Upper lobe of left lung (tissue), 6 donors: Measurements from ENCODE around the gene MAK. TPM values are rescaled to one million over a fixed set of nuclear protein-coding genes. Genes with fewer than 3 reads are reported as not detected.

Experiments used
- ATAC-seq, 2 donors: fragments of 200-7000 bp; cut with Tn5 transposase; one replicate each; pipeline ENCODE4 v1.9.1; 2022; ENCODE audit warnings: mild to moderate bottlenecking in 2 of 2, moderate library complexity in 2 of 2; ENCODE audit not compliant: low FRiP score in 2 of 2
- DNase-seq, 2 donors: peaks; one replicate each; pipeline ENCODE4 v3.0.0-alpha.2; 2019 to 2020
- H3K27ac ChIP-seq, 4 donors: fragments of 200-600 bp; sonication (generic); one replicate each; pipeline ENCODE4 v1.5.1; 2016 to 2019
- H3K27me3 ChIP-seq, 4 donors: fragments of 200-600 bp; sonication (generic); one replicate each; pipeline ENCODE4 v1.5.1; 2017 to 2019
- H3K36me3 ChIP-seq, 4 donors: fragments of 200-600 bp; sonication (generic); one replicate each; pipeline ENCODE4 v1.5.1; 2016 to 2019
- H3K4me1 ChIP-seq, 4 donors: fragments of 200-600 bp; sonication (generic); one replicate each; pipeline ENCODE4 v1.5.1; 2018 to 2019
- H3K4me3 ChIP-seq, 4 donors: fragments of 200-600 bp; sonication (generic); one replicate each; pipeline ENCODE4 v1.5.1; 2017 to 2019; ENCODE audit warnings: mild to moderate bottlenecking in 2 of 4, moderate library complexity in 1 of 4
- H3K9me3 ChIP-seq, 4 donors: fragments of 200-600 bp; sonication (generic); one replicate each; pipeline ENCODE4 v1.5.1; 2018 to 2019
- CTCF ChIP-seq, 6 experiments: fragments of 450-650 bp in 4 of 6; fragments of 200-600 bp in 2 of 6; sonication (generic) in 2 of 6; IDR thresholded peaks; one replicate each; pipeline ENCODE4 v1.5.1; 2016 to 2019; ENCODE audit warnings: antibody characterized with exemption in 6 of 6
- EP300 ChIP-seq, 4 donors: sonication (generic); formaldehyde crosslinking; IDR thresholded peaks; one replicate each; pipeline ENCODE4 v1.5.1; 2017; ENCODE audit warnings: antibody characterized with exemption in 4 of 4, control low read depth in 2 of 4
- POLR2A ChIP-seq, 4 donors: fragments of 450-650 bp; IDR thresholded peaks; one replicate each; pipeline ENCODE4 v1.5.1; 2016 to 2017; ENCODE audit warnings: antibody characterized with exemption in 4 of 4, mild to moderate bottlenecking in 2 of 4
- POLR2AphosphoS5 ChIP-seq, 2 donors: sonication (generic); formaldehyde crosslinking; IDR thresholded peaks; one replicate each; pipeline ENCODE4 v1.5.1; 2017; ENCODE audit warnings: antibody characterized with exemption in 2 of 2
- WGBS, 2 donors: methylation state at CpG; one replicate each; pipeline ENCODE4 v1.1.5; 2017 to 2018; 5-methylcytosine and 5-hydroxymethylcytosine counted together
- total RNA-seq, 6 donors: library from RNA; depleted of rRNA in 4 of 6; stranded (reverse); fragments of >200 nt in 4 of 6; gene quantifications; one replicate each; pipeline versions ENCODE4 v1.1.0 to v1.2.1, GENCODE V29; 2016 to 2021
- donor health status: DM: no; HTN: no; CAD: no; lungs with moderate emphysema.
- donor health status: DM: no; HTN: yes; CAD: no; lungs with severe emphysema.

MAK gene
- total RNA-seq, 6 donors from 2014 or later: 0.57 to 5.3 (median 1.8) TPM; not detected in 1

DNA sequence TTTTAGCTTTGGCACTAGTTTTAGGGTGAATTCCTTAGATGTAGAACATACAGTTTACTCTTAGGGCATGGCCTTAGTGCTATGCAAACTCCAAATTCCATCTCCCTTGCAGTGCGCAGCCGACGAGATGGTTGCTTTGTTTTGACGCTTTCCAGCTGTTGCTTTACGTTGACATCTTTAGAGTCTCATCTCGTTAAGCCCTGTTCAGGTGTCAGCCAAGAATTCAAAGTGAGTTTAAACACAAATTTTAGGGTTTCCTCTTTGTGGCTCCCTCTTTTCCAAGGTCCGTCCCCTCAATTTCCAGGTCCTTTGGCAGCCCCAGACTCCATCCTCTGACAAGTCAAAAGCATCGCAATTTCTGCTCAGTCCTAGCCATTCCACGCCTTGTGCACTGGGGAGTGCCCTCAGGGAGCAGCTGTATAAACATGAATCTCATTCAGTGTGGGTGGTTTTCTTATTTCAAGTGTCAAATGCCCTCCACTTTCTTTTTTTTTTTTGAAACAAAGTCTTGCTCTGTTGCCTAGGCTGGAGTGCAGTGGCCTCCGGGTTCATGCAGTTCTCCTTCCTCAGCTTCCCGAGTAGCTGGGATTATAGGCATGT is 14.1 kb upstream of the MAK start:
- H3K4me1 ChIP-seq: no peaks in the 10 kb centered on the region
- peaks cover 0 to 9% (median 6%) of the 10 kb centered on the region in 4 donors for H3K9me3 ChIP-seq
- DNase-seq (no peak), ATAC-seq (no peak)
- no peaks in the 10 kb centered on the region for H3K27me3 ChIP-seq
- 73 to 77% methylated on average over 11 of the region's 11 CpGs for WGBS, 2 donors
- no peak for TF ChIP-seq CTCF (IDR thresholded peaks at IDR 0.05)
- TF ChIP-seq POLR2AphosphoS5 (IDR thresholded peaks at IDR 0.05): no peak
- TF ChIP-seq EP300 (IDR thresholded peaks at IDR 0.05): no peak
- TF ChIP-seq POLR2A (IDR thresholded peaks at IDR 0.05): no peak
- no peak overlapping the region for H3K4me3 ChIP-seq
- no peaks in the 10 kb centered on the region for H3K36me3 ChIP-seq
- no peak overlapping the region for H3K27ac ChIP-seq

GRCh38 chr6:10850728-10851127 is 12.4 kb upstream of the MAK start:
- H3K4me1 ChIP-seq: no peaks in the 10 kb centered on the region
- WGBS, 2 donors: 52 to 54% methylated on average over 6 to 7 of the region's 7 CpGs
- H3K9me3 ChIP-seq: peaks cover 0 to 9% (median 6%) of the 10 kb centered on the region in 4 donors
- H3K36me3 ChIP-seq: no peaks in the 10 kb centered on the region
- H3K27ac ChIP-seq: no peak overlapping the region
- ATAC-seq (no peak), DNase-seq (no peak)
- TF ChIP-seq POLR2A (IDR thresholded peaks at IDR 0.05): no peak
- no peak for TF ChIP-seq EP300 (IDR thresholded peaks at IDR 0.05)
- no peak for TF ChIP-seq CTCF (IDR thresholded peaks at IDR 0.05)
- TF ChIP-seq POLR2AphosphoS5 (IDR thresholded peaks at IDR 0.05): no peak
- H3K4me3 ChIP-seq: no peak overlapping the region
- H3K27me3 ChIP-seq: no peaks in the 10 kb centered on the region

DNA sequence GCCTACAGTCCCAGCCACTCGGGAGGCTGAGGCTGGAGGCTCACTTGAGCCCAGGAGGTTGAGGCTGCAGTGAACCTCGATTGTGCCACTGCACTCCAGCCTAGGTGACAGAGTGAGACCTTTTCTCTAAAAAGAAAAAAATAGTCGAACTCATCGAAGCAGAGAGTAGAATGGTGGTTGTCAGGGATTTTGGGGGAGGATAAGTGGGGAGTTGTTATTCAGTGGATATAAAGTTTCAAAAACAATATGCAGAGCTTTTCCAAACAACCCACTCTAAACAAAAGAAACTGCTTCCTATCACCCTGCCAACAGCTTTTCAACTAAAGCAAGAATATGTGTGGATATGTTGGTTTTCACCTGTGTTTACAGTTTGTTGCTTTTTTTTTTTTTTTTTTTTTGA is 11.6 kb upstream of the MAK start:
- H3K9me3 ChIP-seq: peaks cover 0 to 9% (median 6%) of the 10 kb centered on the region in 4 donors
- TF ChIP-seq POLR2AphosphoS5 (IDR thresholded peaks at IDR 0.05) (no peak), EP300 (IDR thresholded peaks at IDR 0.05) (no peak), POLR2A (IDR thresholded peaks at IDR 0.05) (no peak), CTCF (IDR thresholded peaks at IDR 0.05) (no peak)
- no peak for DNase-seq
- no peaks in the 10 kb centered on the region for H3K27me3 ChIP-seq
- H3K4me1 ChIP-seq: no peaks in the 10 kb centered on the region
- WGBS, 2 donors: 77 to 85% methylated on average over 4 of the region's 4 CpGs
- H3K4me3 ChIP-seq: no peak overlapping the region
- no peaks in the 10 kb centered on the region for H3K36me3 ChIP-seq
- ATAC-seq: no peak
- no peak overlapping the region for H3K27ac ChIP-seq

DNA sequence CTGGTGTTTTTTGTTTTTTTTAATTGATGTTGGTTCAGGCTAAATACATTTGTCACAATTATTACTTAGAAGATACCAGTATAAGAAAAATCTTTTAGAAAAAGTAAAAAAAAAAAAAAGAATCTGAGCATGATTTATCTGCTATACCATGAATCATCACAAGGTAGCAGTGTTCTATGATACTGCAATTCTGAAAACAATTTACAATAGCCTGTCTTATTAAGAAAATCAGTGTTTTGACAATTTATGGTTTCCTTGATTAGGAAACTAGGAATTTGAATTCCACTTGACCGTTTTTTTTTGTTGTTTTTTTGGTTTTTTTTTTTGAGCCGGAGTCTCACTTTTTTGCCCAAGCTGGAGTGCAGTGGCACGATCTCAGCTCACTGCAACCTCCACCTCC is 9.3 kb upstream of the MAK start:
- Histone ChIP-seq H3K4me1 (no peaks in the 10 kb centered on the region), H3K27me3 (no peaks in the 10 kb centered on the region), H3K9me3 (no peaks in the 10 kb centered on the region), H3K36me3 (no peaks in the 10 kb centered on the region), H3K27ac (no peak overlapping the region), H3K4me3 (no peak overlapping the region)
- DNase-seq (no peak), ATAC-seq (no peak)
- TF ChIP-seq CTCF (IDR thresholded peaks at IDR 0.05) (peak in 1 of 6 experiments; percentile 10), POLR2A (IDR thresholded peaks at IDR 0.05) (no peak)
- WGBS, 2 donors: 73 to 79% methylated on average over 3 of the region's 3 CpGs

GRCh38 chr6:10843554-10843953 is 5.2 kb upstream of the MAK start:
- DNase-seq: no peak
- no peak overlapping the region for H3K27ac ChIP-seq
- H3K36me3 ChIP-seq: no peaks in the 10 kb centered on the region
- H3K4me1 ChIP-seq: peaks cover 0 to 6% (median 5%) of the 10 kb centered on the region in 4 donors
- H3K4me3 ChIP-seq: no peak overlapping the region
- no peaks in the 10 kb centered on the region for H3K9me3 ChIP-seq
- no peaks in the 10 kb centered on the region for H3K27me3 ChIP-seq
- ATAC-seq: no peak
- TF ChIP-seq EP300 (IDR thresholded peaks at IDR 0.05) (no peak), CTCF (IDR thresholded peaks at IDR 0.05) (no peak), POLR2A (IDR thresholded peaks at IDR 0.05) (no peak), POLR2AphosphoS5 (IDR thresholded peaks at IDR 0.05) (no peak)
